CD4-positive, alpha-beta T cell (primary cell): ENCODE data around the gene EDEM1. TPM values are rescaled to one million over a fixed set of nuclear protein-coding genes. Genes with fewer than 3 reads are reported as not detected.

Experiments
- ATAC-seq: fragments of 200-7000 bp; cut with Tn5 transposase; one replicate; pipeline ENCODE4 v1.10.0; 2022; ENCODE audit warnings: mild to moderate bottlenecking; ENCODE audit not compliant: poor library complexity
- CTCF ChIA-PET: fragments of 350-600 bp; sonication (Branson Sonifier 250); formaldehyde crosslinking; loops from one replicate; lab custom pipeline; 2021; ENCODE audit warnings: antibody characterized with exemption, inconsistent platforms; lab: Charles Lee
- POLR2A ChIA-PET: fragments of 350-600 bp; sonication (Branson Sonifier 250); formaldehyde crosslinking; loops from one replicate; lab custom pipeline; 2021; ENCODE audit warnings: antibody characterized with exemption, inconsistent platforms; lab: Charles Lee
- DNase-seq, 14 experiments: peaks; one replicate each; pipeline ENCODE4 v3.0.0-alpha.2; 2013 to 2020; ENCODE audit warnings: mixed read lengths in 2 of 14
- H3K27ac ChIP-seq, 2 donors: one replicate each; pipeline versions ENCODE4 v1.5.1 to v1.7.0; 2013; ENCODE audit warnings: low read length in 2 of 2, low read depth in 1 of 2, mild to moderate bottlenecking in 1 of 2
- H3K27me3 ChIP-seq, 2 experiments: 1 replicate in 1 of 2; 2 replicates in 1 of 2; pipeline versions ENCODE4 v1.6.1 to v1.7.0; 2013; ENCODE audit warnings: low read length in 2 of 2, control low read depth in 1 of 2, mild to moderate bottlenecking in 1 of 2, moderate library complexity in 1 of 2; ENCODE audit not compliant: insufficient read depth in 2 of 2, control insufficient read depth in 1 of 2
- H3K36me3 ChIP-seq: one replicate; pipeline ENCODE4 v1.6.1; 2013; ENCODE audit warnings: low read length, control low read depth; ENCODE audit not compliant: insufficient read depth
- H3K4me1 ChIP-seq: one replicate; pipeline ENCODE4 v1.6.1; 2013; ENCODE audit warnings: low read length, control low read depth; ENCODE audit not compliant: insufficient read depth
- H3K4me3 ChIP-seq: one replicate; pipeline ENCODE4 v1.5.1; 2013; ENCODE audit warnings: mild to moderate bottlenecking, low read length, moderate library complexity
- H3K9me3 ChIP-seq, 2 experiments: 1 replicate in 1 of 2; 2 replicates in 1 of 2; pipeline versions ENCODE4 v1.6.1 to v1.7.0; 2013; ENCODE audit warnings: low read length in 2 of 2, mild to moderate bottlenecking in 2 of 2, control low read depth in 1 of 2, moderate library complexity in 1 of 2; ENCODE audit not compliant: control insufficient read depth in 1 of 2, insufficient read depth in 1 of 2
- H3K27ac Mint-ChIP-seq: one replicate; pipeline ENCODE4 v1.8.0; 2020; ENCODE audit warnings: mixed read lengths
- H3K27me3 Mint-ChIP-seq: one replicate; pipeline ENCODE4 v1.8.0; 2021; ENCODE audit warnings: mixed read lengths
- H3K36me3 Mint-ChIP-seq: one replicate; pipeline ENCODE4 v1.8.0; 2021; ENCODE audit warnings: low read depth, mixed read lengths
- H3K4me1 Mint-ChIP-seq: one replicate; pipeline ENCODE4 v1.8.0; 2021; ENCODE audit warnings: low read depth, mixed read lengths
- H3K4me3 Mint-ChIP-seq: one replicate; pipeline ENCODE4 v1.8.0; 2020; ENCODE audit warnings: mild to moderate bottlenecking, mixed read lengths
- H3K9me3 Mint-ChIP-seq: one replicate; pipeline ENCODE4 v1.8.0; 2020; ENCODE audit warnings: mixed read lengths
- intact Hi-C, 2 experiments: fragments of 100-400 bp; cut with DNase I in 1 of 2; cut with micrococcal nuclease in 1 of 2; formaldehyde crosslinking; loops; one replicate each; pipeline versions ENCODE4 v1.15.1 to v1.9.0; 2023 to 2025; cut with DNase I, micrococcal nuclease
- total RNA-seq, 174 experiments: library from RNA in 2 of 174; stranded (reverse) in 2 of 174; gene quantifications; one replicate each; pipeline ENCODE4 v1.2.3 and lab custom pipeline; 2021 to 2026
- TF ChIP-seq, protein P1 (sequence below): fragments of 200-600 bp; IDR thresholded peaks from one replicate; pipeline ENCODE4 v1.8.0; 2022; ENCODE audit warnings: antibody characterized with exemption, mild to moderate bottlenecking

EDEM1 gene
- total RNA-seq, 2 experiments from 2014 or later, result 106 to 114 TPM

- Mint-ChIP-seq H3K4me3 (no peak overlapping the region), H3K27ac (peak overlapping the region; percentile 15), H3K27me3 (no peaks in the 10 kb centered on the region), H3K4me1 (peaks cover 82% of the 10 kb centered on the region), H3K9me3 (no peaks in the 10 kb centered on the region), H3K36me3 (peaks cover 28% of the 10 kb centered on the region)
- ChIA-PET CTCF (no interaction called here), POLR2A (interaction anchor here (0.8 kb wide), 1 partner anchor 32 kb away, joined by 3 read pairs; no protein-coding TSS in a partner anchor)
- H3K27ac ChIP-seq, result no peak overlapping the region
- no peaks in the 10 kb centered on the region for H3K4me1 ChIP-seq
- H3K27me3 ChIP-seq, result no peaks in the 10 kb centered on the region
- H3K4me3 ChIP-seq, result no peak overlapping the region
- ATAC-seq, result no peak
- H3K9me3 ChIP-seq, result no peaks in the 10 kb centered on the region
- no peaks in the 10 kb centered on the region for H3K36me3 ChIP-seq
- TF ChIP-seq, protein P1, sequence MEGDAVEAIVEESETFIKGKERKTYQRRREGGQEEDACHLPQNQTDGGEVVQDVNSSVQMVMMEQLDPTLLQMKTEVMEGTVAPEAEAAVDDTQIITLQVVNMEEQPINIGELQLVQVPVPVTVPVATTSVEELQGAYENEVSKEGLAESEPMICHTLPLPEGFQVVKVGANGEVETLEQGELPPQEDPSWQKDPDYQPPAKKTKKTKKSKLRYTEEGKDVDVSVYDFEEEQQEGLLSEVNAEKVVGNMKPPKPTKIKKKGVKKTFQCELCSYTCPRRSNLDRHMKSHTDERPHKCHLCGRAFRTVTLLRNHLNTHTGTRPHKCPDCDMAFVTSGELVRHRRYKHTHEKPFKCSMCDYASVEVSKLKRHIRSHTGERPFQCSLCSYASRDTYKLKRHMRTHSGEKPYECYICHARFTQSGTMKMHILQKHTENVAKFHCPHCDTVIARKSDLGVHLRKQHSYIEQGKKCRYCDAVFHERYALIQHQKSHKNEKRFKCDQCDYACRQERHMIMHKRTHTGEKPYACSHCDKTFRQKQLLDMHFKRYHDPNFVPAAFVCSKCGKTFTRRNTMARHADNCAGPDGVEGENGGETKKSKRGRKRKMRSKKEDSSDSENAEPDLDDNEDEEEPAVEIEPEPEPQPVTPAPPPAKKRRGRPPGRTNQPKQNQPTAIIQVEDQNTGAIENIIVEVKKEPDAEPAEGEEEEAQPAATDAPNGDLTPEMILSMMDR, result no peak
- intact Hi-C loops, result no loop called here
- no peak for DNase-seq
Measured at GRCh38 chr3:5155241-5155640, 32.3 kb upstream of the EDEM1 start.

DNA sequence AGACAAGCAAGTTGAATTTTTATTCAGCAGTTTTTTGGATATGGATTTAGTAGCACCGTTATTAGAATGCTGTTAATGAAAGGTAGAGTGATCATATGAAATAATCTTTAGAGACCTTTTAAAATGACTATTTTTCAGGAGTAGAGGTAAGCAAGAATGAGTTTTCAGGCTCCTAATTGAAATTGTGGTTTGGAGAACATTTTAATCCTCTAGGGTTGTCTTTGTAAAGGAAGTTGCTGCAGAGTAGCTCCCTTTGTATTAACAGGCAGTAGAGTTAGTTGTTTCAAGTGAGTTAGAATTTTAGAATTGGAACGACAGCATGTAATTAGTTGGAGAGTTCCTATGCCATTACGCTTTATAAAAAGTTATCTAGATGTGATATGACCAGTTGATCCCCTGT, 27.2 kb upstream of the EDEM1 start:
- no peaks in the 10 kb centered on the region for H3K36me3 ChIP-seq
- H3K27me3 ChIP-seq, result no peaks in the 10 kb centered on the region
- no peaks in the 10 kb centered on the region for H3K9me3 ChIP-seq
- H3K4me1 ChIP-seq, result peaks cover 8% of the 10 kb centered on the region
- no peak overlapping the region for H3K4me3 ChIP-seq
- Mint-ChIP-seq H3K4me1 (peaks cover 89% of the 10 kb centered on the region), H3K36me3 (no peaks in the 10 kb centered on the region), H3K27ac (peak overlapping the region; percentile 52), H3K4me3 (no peak overlapping the region), H3K9me3 (no peaks in the 10 kb centered on the region), H3K27me3 (no peaks in the 10 kb centered on the region)
- intact Hi-C loops, result no loop called here
- DNase-seq (no peak), ATAC-seq (no peak)
- CTCF ChIA-PET, result interaction anchor here (1.2 kb wide), 1 partner anchor 12 kb away, joined by 4 read pairs; no protein-coding TSS in a partner anchor
- POLR2A ChIA-PET, result interaction anchor here (1.0 kb wide), 2 partner anchors 28 to 37 kb away, joined by 3 to 4 read pairs; no protein-coding TSS in a partner anchor
- TF ChIP-seq, protein P1, result no peak
- no peak overlapping the region for H3K27ac ChIP-seq

GRCh38 chr3:5160940-5161858, 26.3 kb upstream of the EDEM1 start:
- Histone ChIP-seq H3K4me1 (peaks cover 8% of the 10 kb centered on the region), H3K4me3 (no peak overlapping the region), H3K27ac (no peak overlapping the region), H3K27me3 (no peaks in the 10 kb centered on the region), H3K9me3 (no peaks in the 10 kb centered on the region), H3K36me3 (no peaks in the 10 kb centered on the region)
- no peak for ATAC-seq
- CTCF ChIA-PET, result interaction anchor here (1.0 to 1.2 kb wide), 2 partner anchors 11 to 20 kb away, joined by 3 to 4 read pairs; no protein-coding TSS in a partner anchor
- Mint-ChIP-seq H3K27ac (peak overlapping the region; percentile 52), H3K9me3 (no peaks in the 10 kb centered on the region), H3K4me3 (peak overlapping the region; percentile 36), H3K36me3 (no peaks in the 10 kb centered on the region), H3K4me1 (peaks cover 87% of the 10 kb centered on the region), H3K27me3 (no peaks in the 10 kb centered on the region)
- intact Hi-C loops, result no loop called here
- POLR2A ChIA-PET, result interaction anchor here (1.0 kb wide), 3 partner anchors 28 to 36 kb away, joined by 3 to 4 read pairs (median 3); no protein-coding TSS in a partner anchor
- TF ChIP-seq, protein P1, result no peak
- no peak for DNase-seq
